ENCODE results near the gene SPAG7.

SPAG7 gene

DNA sequence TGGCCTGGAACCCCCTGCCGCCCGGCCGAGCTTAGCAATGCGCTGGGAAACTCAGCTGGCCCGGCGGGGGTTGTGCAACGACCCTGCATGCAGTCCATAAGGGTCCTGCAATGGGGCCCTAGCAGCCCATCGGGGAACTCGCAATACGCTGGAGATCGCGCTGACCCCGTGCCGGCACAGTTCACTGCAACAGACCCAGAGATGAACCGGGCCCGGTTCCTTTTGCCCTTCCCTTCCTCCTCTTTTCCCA lies 28.1 kb downstream of the SPAG7 start (continued):
- no peak for TF ChIP-seq ZNF830 (tag by site-specific recombination; IDR thresholded peaks at IDR 0.05; ENCODE audit: low read depth)
- no peak for TF ChIP-seq ZNF529 (tag by site-specific recombination; IDR thresholded peaks at IDR 0.05; ENCODE audit: insufficient replicate concordance)
- TF ChIP-seq ZNF600 (tag by site-specific recombination; IDR thresholded peaks at IDR 0.05) = peak; percentile 46; the same call in 1 of the 2 replicates
- TF ChIP-seq SP7 (tag by site-specific recombination; IDR thresholded peaks at IDR 0.05) = no peak
- no peak for TF ChIP-seq ZNF426 (tag by site-specific recombination; IDR thresholded peaks at IDR 0.05)
- TF ChIP-seq ZNF114 (tag by site-specific recombination; IDR thresholded peaks at IDR 0.05) = no peak
- TF ChIP-seq ZNF324 (tag by site-specific recombination; IDR thresholded peaks at IDR 0.05) = peak; percentile 69; the same call in 1 of the 2 replicates
- no peak for TF ChIP-seq ZNF501 (tag by site-specific recombination; IDR thresholded peaks at IDR 0.05)
- TF ChIP-seq ZNF654 (tag by site-specific recombination; IDR thresholded peaks at IDR 0.05; ENCODE audit: low read depth) = no peak
- TF ChIP-seq ZNF133 (tag by site-specific recombination; IDR thresholded peaks at IDR 0.05) = no peak
- no peak for TF ChIP-seq ZNF302 (tag by site-specific recombination; IDR thresholded peaks at IDR 0.05; ENCODE audit: low read depth)
- TF ChIP-seq GLIS2 (tag by site-specific recombination; IDR thresholded peaks at IDR 0.05) = no peak; the same call in 1 of the 2 replicates
- TF ChIP-seq, protein P1, sequence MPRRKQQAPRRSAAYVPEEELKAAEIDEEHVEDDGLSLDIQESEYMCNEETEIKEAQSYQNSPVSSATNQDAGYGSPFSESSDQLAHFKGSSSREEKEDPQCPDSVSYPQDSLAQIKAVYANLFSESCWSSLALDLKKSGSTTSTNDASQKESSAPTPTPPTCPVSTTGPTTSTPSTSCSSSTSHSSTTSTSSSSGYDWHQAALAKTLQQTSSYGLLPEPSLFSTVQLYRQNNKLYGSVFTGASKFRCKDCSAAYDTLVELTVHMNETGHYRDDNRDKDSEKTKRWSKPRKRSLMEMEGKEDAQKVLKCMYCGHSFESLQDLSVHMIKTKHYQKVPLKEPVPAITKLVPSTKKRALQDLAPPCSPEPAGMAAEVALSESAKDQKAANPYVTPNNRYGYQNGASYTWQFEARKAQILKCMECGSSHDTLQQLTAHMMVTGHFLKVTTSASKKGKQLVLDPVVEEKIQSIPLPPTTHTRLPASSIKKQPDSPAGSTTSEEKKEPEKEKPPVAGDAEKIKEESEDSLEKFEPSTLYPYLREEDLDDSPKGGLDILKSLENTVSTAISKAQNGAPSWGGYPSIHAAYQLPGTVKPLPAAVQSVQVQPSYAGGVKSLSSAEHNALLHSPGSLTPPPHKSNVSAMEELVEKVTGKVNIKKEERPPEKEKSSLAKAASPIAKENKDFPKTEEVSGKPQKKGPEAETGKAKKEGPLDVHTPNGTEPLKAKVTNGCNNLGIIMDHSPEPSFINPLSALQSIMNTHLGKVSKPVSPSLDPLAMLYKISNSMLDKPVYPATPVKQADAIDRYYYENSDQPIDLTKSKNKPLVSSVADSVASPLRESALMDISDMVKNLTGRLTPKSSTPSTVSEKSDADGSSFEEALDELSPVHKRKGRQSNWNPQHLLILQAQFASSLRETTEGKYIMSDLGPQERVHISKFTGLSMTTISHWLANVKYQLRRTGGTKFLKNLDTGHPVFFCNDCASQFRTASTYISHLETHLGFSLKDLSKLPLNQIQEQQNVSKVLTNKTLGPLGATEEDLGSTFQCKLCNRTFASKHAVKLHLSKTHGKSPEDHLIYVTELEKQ (tag by site-specific recombination; IDR thresholded peaks at IDR 0.05; ENCODE audit: borderline replicate concordance) = 0 out of 2 replicates have a peak, but pooled peaks have one; percentile 15
- TF ChIP-seq ZNF184 (tag by site-specific recombination; IDR thresholded peaks at IDR 0.05) = no peak
- no peak for TF ChIP-seq GLI2 (tag by site-specific recombination; IDR thresholded peaks at IDR 0.05; ENCODE audit: borderline replicate concordance, low read depth)
- TF ChIP-seq, protein P2, sequence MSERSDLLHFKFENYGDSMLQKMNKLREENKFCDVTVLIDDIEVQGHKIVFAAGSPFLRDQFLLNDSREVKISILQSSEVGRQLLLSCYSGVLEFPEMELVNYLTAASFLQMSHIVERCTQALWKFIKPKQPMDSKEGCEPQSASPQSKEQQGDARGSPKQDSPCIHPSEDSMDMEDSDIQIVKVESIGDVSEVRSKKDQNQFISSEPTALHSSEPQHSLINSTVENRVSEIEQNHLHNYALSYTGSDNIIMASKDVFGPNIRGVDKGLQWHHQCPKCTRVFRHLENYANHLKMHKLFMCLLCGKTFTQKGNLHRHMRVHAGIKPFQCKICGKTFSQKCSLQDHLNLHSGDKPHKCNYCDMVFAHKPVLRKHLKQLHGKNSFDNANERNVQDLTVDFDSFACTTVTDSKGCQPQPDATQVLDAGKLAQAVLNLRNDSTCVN (tag by site-specific recombination; optimal IDR thresholded peaks at IDR 0.05) = no peak
- TF ChIP-seq, protein P3, sequence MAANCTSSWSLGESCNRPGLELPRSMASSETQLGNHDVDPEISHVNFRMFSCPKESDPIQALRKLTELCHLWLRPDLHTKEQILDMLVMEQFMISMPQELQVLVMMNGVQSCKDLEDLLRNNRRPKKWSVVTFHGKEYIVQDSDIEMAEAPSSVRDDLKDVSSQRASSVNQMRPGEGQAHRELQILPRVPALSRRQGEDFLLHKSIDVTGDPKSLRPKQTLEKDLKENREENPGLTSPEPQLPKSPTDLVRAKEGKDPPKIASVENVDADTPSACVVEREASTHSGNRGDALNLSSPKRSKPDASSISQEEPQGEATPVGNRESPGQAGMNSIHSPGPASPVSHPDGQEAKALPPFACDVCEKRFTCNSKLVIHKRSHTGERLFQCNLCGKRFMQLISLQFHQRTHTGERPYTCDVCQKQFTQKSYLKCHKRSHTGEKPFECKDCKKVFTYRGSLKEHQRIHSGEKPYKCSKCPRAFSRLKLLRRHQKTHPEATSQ (tag by site-specific recombination; IDR thresholded peaks at IDR 0.05) = peak; percentile 70; the same call in 1 of the 2 replicates
- no peak for TF ChIP-seq ZNF37A (tag by site-specific recombination; IDR thresholded peaks at IDR 0.05)
- no peak for TF ChIP-seq ZNF274 (IDR thresholded peaks at IDR 0.05; ENCODE audit: low read length)
- TF ChIP-seq ZNF274 (tag by site-specific recombination; IDR thresholded peaks at IDR 0.05; ENCODE audit: borderline replicate concordance) = no peak
- no peak for TF ChIP-seq RBAK (tag by site-specific recombination; IDR thresholded peaks at IDR 0.05)
- no peak for TF ChIP-seq KLF7 (tag by site-specific recombination; IDR thresholded peaks at IDR 0.05; ENCODE audit: borderline replicate concordance)
- TF ChIP-seq ZIC2 (tag by site-specific recombination; IDR thresholded peaks at IDR 0.05) = peak; percentile 86
- TF ChIP-seq ZBTB1 (tag by site-specific recombination; IDR thresholded peaks at IDR 0.05) = no peak
